ENCODE measurements around the gene TMEM212. TPM values are rescaled to one million over a fixed set of nuclear protein-coding genes. Genes with fewer than 3 reads are reported as not detected.
A peak's percentile ranks its signal among the peaks of the same experiment; 100 is the strongest.

The TMEM212 gene
- total and polyA plus RNA-seq, 9 of the 15 experiments (the other 6 are each of a cell fraction or from before 2014, with no cell fraction given): not detected

DNA sequence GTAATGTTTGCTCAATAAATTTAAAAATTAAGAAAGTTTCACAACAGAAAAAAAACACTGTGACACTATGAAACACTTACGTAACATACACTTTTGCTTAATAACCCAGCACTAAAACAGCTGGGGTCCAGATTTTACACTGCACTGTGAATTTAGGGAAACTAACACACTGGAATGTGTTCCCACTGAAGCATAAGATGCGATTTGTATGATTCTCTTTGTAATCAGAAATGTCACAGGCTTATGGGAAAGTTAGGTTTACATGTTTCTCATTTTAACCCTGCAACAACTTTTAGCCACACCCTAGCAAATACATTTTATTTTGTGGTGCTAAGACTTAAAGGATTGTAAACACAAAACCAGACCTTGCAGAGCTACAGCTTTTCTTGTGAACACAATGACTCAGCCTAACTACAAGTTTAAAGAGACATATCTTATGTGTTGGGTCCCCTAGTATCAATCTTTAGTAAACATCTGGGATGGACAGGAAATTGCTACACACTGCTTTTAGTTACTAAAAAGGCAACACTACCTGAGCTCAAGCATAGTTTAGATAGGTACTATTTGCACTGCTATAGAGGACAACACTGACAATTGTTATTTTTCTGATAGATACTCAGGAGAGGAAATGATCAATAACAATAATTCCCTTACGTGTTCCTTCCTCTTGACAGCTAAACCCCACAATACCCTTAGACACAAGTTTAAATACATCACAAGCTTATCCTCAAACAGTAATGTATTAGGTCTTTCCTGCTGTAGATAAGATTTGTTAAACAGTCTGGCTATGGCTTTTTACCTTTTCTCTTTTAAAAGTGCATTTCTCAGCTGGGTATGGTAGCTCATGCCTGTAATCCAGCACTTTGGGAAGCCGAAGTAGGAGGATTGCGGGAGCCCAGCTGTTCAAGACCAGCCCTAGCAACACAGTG is 36.7 kb upstream of the TMEM212 start (continued):
- peak; percentile 18; the same call in 1 of the 2 replicates for TF ChIP-seq JUN (IDR thresholded peaks at IDR 0.05; ENCODE audit: borderline replicate concordance, low read depth, low read length)
- no peak for TF ChIP-seq JUN (CRISPR knock-in tag; IDR thresholded peaks at IDR 0.05; ENCODE audit: borderline replicate concordance)
- no peak for TF ChIP-seq SMAD1 (IDR thresholded peaks at IDR 0.05; ENCODE audit: low read depth, low read length, partially characterized antibody)
- peak; percentile 72; the same call in 1 of the 2 replicates for TF ChIP-seq PML (IDR thresholded peaks at IDR 0.05; ENCODE audit: low read length)
- no peak for TF ChIP-seq ZNF174 (CRISPR knock-in tag; IDR thresholded peaks at IDR 0.05)
- TF ChIP-seq ZNF12 (CRISPR knock-in tag; IDR thresholded peaks at IDR 0.05): no peak
- TF ChIP-seq TRIM24 (IDR thresholded peaks at IDR 0.05): peak in 1 of 2 experiments; percentile 52; a peak in 1 of 4 replicates
- no peak for TF ChIP-seq NR4A1 (CRISPR knock-in tag; IDR thresholded peaks at IDR 0.05)
- 0 out of 2 replicates have a peak, but pooled peaks have one; percentile 58 for TF ChIP-seq NR4A1 (tag; IDR thresholded peaks at IDR 0.05)
- TF ChIP-seq DACH1 (IDR thresholded peaks at IDR 0.05; ENCODE audit: partially characterized antibody): peak; percentile 52
- no peak for TF ChIP-seq POLR2AphosphoS5 (IDR thresholded peaks at IDR 0.05; ENCODE audit: control insufficient read depth, insufficient read depth, low read depth, low read length)
- no peak for TF ChIP-seq ZNF444 (CRISPR knock-in tag; IDR thresholded peaks at IDR 0.05)
- peak; percentile 81 for TF ChIP-seq MAFK (IDR thresholded peaks at IDR 0.05; ENCODE audit: low read length)
- TF ChIP-seq HDAC2 (IDR thresholded peaks at IDR 0.05): peak; percentile 70; the same call in 1 of the 2 replicates
- no peak for TF ChIP-seq PPARD (CRISPR knock-in tag; IDR thresholded peaks at IDR 0.05)
- TF ChIP-seq TAF9B (IDR thresholded peaks at IDR 0.05; ENCODE audit: partially characterized antibody): peak; percentile 45
- TF ChIP-seq NCOA2 (IDR thresholded peaks at IDR 0.05; ENCODE audit: partially characterized antibody in 2 of 2): no peak
- TF ChIP-seq, protein P1, sequence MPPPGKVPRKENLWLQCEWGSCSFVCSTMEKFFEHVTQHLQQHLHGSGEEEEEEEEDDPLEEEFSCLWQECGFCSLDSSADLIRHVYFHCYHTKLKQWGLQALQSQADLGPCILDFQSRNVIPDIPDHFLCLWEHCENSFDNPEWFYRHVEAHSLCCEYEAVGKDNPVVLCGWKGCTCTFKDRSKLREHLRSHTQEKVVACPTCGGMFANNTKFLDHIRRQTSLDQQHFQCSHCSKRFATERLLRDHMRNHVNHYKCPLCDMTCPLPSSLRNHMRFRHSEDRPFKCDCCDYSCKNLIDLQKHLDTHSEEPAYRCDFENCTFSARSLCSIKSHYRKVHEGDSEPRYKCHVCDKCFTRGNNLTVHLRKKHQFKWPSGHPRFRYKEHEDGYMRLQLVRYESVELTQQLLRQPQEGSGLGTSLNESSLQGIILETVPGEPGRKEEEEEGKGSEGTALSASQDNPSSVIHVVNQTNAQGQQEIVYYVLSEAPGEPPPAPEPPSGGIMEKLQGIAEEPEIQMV (tag; conservative IDR thresholded peaks at IDR 0.05; ENCODE audit: low read depth): no peak
- TF ChIP-seq, protein P2, sequence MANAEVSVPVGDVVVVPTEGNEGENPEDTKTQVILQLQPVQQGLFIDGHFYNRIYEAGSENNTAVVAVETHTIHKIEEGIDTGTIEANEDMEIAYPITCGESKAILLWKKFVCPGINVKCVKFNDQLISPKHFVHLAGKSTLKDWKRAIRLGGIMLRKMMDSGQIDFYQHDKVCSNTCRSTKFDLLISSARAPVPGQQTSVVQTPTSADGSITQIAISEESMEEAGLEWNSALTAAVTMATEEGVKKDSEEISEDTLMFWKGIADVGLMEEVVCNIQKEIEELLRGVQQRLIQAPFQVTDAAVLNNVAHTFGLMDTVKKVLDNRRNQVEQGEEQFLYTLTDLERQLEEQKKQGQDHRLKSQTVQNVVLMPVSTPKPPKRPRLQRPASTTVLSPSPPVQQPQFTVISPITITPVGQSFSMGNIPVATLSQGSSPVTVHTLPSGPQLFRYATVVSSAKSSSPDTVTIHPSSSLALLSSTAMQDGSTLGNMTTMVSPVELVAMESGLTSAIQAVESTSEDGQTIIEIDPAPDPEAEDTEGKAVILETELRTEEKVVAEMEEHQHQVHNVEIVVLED (CRISPR knock-in tag; IDR thresholded peaks at IDR 0.05): no peak
- TF ChIP-seq BHLHE40 (IDR thresholded peaks at IDR 0.05; ENCODE audit: low read length): no peak
- no peak for TF ChIP-seq TAF15 (IDR thresholded peaks at IDR 0.05; ENCODE audit: low read depth, low read length)
- TF ChIP-seq KDM4B (IDR thresholded peaks at IDR 0.05; ENCODE audit: borderline replicate concordance in 2 of 2, low read depth in 1 of 2): no peak
- TF ChIP-seq, protein P3, sequence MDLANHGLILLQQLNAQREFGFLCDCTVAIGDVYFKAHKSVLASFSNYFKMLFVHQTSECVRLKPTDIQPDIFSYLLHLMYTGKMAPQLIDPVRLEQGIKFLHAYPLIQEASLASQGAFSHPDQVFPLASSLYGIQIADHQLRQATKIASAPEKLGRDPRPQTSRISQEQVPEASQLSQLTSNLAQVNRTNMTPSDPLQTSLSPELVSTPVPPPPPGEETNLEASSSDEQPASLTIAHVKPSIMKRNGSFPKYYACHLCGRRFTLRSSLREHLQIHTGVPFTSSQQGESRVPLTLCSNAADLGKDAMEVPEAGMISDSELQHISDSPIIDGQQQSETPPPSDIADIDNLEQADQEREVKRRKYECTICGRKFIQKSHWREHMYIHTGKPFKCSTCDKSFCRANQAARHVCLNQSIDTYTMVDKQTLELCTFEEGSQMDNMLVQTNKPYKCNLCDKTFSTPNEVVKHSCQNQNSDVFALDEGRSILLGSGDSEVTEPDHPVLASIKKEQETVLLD (IDR thresholded peaks at IDR 0.05): 0 out of 2 replicates have a peak, but pooled peaks have one; percentile 40
- TF ChIP-seq ZZZ3 (IDR thresholded peaks at IDR 0.05): no peak
- TF ChIP-seq SRSF7 (optimal IDR thresholded peaks at IDR 0.05; ENCODE audit: low read depth, low read length): no peak
